ENCODE results near the gene AATK. TPM values are rescaled to one million over a fixed set of nuclear protein-coding genes. Genes with fewer than 3 reads are reported as not detected.

Gene AATK
- total RNA-seq, 6 donors from 2014 or later: 39.2 to 144 (median 92.2) TPM

DNA sequence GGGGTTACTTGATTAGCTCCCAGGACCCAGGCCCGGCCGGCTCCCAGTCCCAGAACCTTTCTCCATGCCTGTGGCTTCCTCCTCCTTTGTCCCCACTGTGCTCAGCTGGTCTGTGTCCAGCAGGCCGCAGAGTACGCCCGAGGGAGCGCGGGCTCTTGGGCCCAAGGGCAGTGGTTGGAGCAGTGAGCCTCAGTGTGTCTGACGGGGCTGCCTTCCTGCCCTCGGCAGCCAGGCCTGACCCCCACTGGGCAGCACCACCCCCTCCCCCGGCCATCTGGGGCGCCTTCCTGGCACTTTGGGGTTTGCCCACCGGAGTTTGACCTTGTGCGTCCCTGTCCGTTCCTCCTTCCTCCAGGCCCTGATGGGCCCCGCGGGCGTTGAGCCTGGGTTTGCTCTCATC is 63.2 kb downstream of the AATK start:
- ATAC-seq (ENCODE audit: low FRiP score in 2 of 2) (no peak), DNase-seq (peak in 1 of 2 donors; percentile 81)
- Histone ChIP-seq H3K4me3 (no peak overlapping the region), H3K36me3 (peaks cover 25 to 89% (median 74%) of the 10 kb centered on the region in 4 donors), H3K27ac (no peak overlapping the region), H3K4me1 (peaks cover 4 to 24% (median 8%) of the 10 kb centered on the region in 4 donors), H3K27me3 (no peaks in the 10 kb centered on the region), H3K9me3 (no peaks in the 10 kb centered on the region)
- WGBS, 2 donors: 86 to 97% methylated on average over 10 to 17 of the region's 17 CpGs
- TF ChIP-seq POLR2AphosphoS5 (IDR thresholded peaks at IDR 0.05) (no peak), POLR2A (IDR thresholded peaks at IDR 0.05) (no peak), EP300 (IDR thresholded peaks at IDR 0.05) (no peak)
- TF ChIP-seq, protein P1, sequence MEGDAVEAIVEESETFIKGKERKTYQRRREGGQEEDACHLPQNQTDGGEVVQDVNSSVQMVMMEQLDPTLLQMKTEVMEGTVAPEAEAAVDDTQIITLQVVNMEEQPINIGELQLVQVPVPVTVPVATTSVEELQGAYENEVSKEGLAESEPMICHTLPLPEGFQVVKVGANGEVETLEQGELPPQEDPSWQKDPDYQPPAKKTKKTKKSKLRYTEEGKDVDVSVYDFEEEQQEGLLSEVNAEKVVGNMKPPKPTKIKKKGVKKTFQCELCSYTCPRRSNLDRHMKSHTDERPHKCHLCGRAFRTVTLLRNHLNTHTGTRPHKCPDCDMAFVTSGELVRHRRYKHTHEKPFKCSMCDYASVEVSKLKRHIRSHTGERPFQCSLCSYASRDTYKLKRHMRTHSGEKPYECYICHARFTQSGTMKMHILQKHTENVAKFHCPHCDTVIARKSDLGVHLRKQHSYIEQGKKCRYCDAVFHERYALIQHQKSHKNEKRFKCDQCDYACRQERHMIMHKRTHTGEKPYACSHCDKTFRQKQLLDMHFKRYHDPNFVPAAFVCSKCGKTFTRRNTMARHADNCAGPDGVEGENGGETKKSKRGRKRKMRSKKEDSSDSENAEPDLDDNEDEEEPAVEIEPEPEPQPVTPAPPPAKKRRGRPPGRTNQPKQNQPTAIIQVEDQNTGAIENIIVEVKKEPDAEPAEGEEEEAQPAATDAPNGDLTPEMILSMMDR (IDR thresholded peaks at IDR 0.05): no peak

DNA sequence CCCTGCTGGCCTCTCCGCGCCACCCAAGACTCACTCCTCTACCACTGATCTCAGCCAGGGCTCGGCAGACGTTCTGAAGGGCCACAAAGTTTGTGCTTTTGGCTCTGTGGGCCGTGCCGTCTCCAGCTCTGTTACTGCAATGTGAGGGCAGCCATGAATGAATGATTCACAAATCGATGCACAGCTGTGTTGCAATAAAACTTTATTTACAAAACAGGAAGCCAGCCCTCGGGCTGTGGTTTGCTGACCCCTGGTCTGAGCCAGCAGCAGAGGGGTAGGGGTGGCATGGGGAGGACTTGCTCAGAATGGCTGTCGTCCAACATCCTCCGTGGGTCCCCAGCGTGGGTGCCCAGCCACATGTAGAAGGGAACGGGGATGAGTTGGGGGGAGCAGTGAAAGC is 63.7 kb downstream of the AATK start:
- ATAC-seq (ENCODE audit: low FRiP score in 2 of 2) (no peak), DNase-seq (no peak)
- Histone ChIP-seq H3K36me3 (peaks cover 25 to 84% (median 69%) of the 10 kb centered on the region in 4 donors), H3K27me3 (no peaks in the 10 kb centered on the region), H3K4me3 (no peak overlapping the region), H3K27ac (no peak overlapping the region), H3K4me1 (peaks cover 9 to 29% (median 14%) of the 10 kb centered on the region in 4 donors), H3K9me3 (no peaks in the 10 kb centered on the region)
- 85 to 91% methylated on average over 12 of the region's 12 CpGs for WGBS, 2 donors
- no peak for TF ChIP-seq POLR2A (IDR thresholded peaks at IDR 0.05)
- TF ChIP-seq, protein P1 (IDR thresholded peaks at IDR 0.05): no peak

DNA sequence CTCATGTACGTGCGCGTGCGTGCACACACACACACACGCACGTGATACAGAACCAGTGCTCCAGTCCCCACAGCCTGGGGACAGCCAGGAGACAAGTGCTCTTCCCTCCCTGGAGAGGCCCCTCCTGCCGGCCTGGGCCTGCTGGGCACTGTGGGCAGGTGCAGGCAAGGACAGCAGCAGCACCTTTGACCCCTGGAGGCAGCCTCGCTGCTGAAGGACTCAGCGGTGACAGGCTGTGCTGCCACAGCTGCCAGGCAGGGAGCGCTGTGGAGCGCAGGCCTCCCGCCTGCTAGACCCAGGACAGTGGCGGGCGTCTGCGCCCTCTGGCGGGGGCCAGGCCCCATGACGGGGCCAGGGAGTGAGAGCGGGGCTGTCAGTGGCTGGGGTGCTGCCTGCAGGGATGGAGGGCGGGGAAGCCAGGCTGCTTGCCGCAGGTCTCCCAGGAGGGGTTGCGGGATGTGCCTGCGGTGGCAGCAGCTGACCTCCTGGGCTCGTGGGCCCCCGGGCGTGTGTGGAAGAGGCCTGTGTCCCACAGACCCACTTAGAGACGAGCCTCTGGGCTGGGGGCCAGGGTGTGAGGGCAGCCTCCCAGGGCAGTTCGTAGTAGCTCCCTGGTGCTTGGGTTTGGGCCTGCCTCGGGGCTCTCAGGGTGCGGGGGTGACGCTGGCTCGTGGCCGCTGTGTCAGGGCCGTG is 64.3 kb downstream of the AATK start:
- TF ChIP-seq POLR2A (IDR thresholded peaks at IDR 0.05) (no peak), POLR2AphosphoS5 (IDR thresholded peaks at IDR 0.05) (peak in 1 of 2 donors; percentile 9)
- TF ChIP-seq, protein P1 (IDR thresholded peaks at IDR 0.05): peak; percentile 99 to 100 (median 100)
- H3K36me3 ChIP-seq: peaks cover 21 to 78% (median 63%) of the 10 kb centered on the region in 4 donors
- DNase-seq (peak; percentile 90 to 96), ATAC-seq (ENCODE audit: low FRiP score in 2 of 2) (peak; percentile 90 to 92)
- H3K27ac ChIP-seq: peak overlapping the region in 1 of 4 donors; percentile 6
- H3K4me3 ChIP-seq: no peak overlapping the region
- H3K4me1 ChIP-seq: peaks cover 15 to 35% (median 20%) of the 10 kb centered on the region in 4 donors
- 69 to 80% methylated on average over 6 to 25 of the region's 33 CpGs for WGBS, 2 donors
- no peaks in the 10 kb centered on the region for H3K9me3 ChIP-seq
- H3K27me3 ChIP-seq: no peaks in the 10 kb centered on the region

DNA sequence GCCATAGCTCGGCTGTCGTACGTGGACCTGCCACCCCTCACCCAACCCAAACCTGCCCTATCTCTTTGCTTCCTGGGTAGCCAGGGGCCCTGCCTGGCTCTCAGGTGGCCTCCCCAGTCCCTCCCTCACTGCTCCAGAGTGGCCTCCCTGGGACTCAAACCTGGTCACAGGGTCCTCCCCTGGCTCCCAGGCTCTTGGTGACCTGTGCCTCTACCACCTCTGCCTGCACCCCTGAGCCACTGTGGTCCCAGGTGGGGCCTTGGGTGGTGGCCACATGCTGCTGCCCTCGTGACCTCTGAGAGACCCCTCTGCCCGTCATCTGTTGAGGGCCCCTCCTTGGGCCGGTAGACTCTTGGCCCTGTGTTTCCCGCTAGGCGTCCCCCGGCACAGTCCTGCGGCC is 65.4 kb downstream of the AATK start:
- Histone ChIP-seq H3K27me3 (no peaks in the 10 kb centered on the region), H3K27ac (peak overlapping the region in 1 of 4 donors; percentile 6), H3K4me1 (peaks cover 26 to 46% (median 30%) of the 10 kb centered on the region in 4 donors), H3K4me3 (no peak overlapping the region), H3K36me3 (peaks cover 19 to 67% (median 52%) of the 10 kb centered on the region in 4 donors), H3K9me3 (no peaks in the 10 kb centered on the region)
- WGBS, 2 donors: 88 to 100% methylated on average over 10 of the region's 10 CpGs
- no peak for DNase-seq
- no peak for ATAC-seq (ENCODE audit: low FRiP score in 2 of 2)
- TF ChIP-seq POLR2AphosphoS5 (IDR thresholded peaks at IDR 0.05) (no peak), EP300 (IDR thresholded peaks at IDR 0.05) (no peak), POLR2A (IDR thresholded peaks at IDR 0.05) (no peak)
- TF ChIP-seq, protein P1 (IDR thresholded peaks at IDR 0.05): no peak

DNA sequence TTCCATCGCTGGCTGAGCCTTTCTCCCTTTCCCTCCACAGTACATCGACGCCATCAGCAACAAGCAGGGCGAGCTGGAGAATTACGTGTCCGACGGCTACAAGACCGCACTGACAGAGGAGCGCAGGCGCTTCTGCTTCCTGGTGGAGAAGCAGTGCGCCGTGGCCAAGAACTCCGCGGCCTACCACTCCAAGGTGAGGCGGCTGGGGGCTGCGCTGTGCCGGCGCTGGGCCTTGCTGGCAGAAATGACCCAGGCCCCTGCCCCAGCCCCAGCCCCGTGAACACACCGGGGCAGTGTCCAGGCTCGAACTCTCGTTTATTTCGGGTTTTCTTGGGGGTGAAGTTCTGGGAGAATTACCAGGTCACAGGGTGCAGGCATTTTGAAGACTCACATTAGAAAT is 66.1 kb downstream of the AATK start:
- H3K4me1 ChIP-seq: peaks cover 32 to 54% (median 38%) of the 10 kb centered on the region in 4 donors
- H3K9me3 ChIP-seq: no peaks in the 10 kb centered on the region
- no peaks in the 10 kb centered on the region for H3K27me3 ChIP-seq
- WGBS, 2 donors: 94 to 95% methylated on average over 23 of the region's 23 CpGs
- TF ChIP-seq, protein P1 (IDR thresholded peaks at IDR 0.05): no peak
- TF ChIP-seq EP300 (IDR thresholded peaks at IDR 0.05) (no peak), POLR2AphosphoS5 (IDR thresholded peaks at IDR 0.05) (no peak), POLR2A (IDR thresholded peaks at IDR 0.05) (no peak)
- ATAC-seq (ENCODE audit: low FRiP score in 2 of 2) (no peak), DNase-seq (peak in 1 of 2 donors; percentile 77)
- peaks cover 16 to 59% (median 47%) of the 10 kb centered on the region in 4 donors for H3K36me3 ChIP-seq
- no peak overlapping the region for H3K4me3 ChIP-seq
- H3K27ac ChIP-seq: no peak overlapping the region

Data from upper lobe of left lung (tissue), 6 donors.